ENCODE measurements around the gene UCN.
"Not testable (repeated sequence)": the region's sequence is repeated elsewhere in the genome, so short reads cannot be mapped to it uniquely, and the experiment has no call there.

Gene UCN, protein sequence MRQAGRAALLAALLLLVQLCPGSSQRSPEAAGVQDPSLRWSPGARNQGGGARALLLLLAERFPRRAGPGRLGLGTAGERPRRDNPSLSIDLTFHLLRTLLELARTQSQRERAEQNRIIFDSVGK

DNA sequence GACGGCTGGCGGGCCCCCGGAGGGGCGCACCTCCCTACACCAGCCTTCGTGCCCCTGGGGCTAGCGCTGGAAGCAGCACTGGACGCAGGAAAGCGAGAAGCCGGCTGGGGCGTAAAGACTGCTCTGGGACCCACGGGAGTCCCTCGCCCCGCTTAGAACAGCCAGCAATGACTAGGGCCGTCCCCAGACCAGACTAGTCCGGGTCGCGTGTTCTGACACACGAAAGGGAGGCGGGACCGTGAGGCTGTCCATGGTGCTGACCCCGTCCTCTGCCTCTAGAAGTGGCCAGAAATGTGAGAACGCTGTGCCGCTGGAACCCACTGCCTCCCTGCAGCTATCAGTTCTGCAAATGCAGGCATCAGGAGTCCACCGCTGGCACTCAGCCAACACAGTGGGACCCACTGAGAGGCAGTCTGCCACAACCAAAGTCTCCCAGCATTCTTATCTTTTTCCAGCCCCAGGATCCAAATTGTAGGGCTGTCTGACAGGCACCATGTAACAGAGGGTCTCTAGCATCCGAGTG lies at the start of gene UCN:
Gene UCN, minus strand, starts transcription at position 87 of the 523 bp plus-strand sequence. CDS start 550 bp downstream, outside the sequence.
- DNase-seq (ENCODE audit: low read depth, low spot score) = no peak

GRCh38 chr2:27356382-27357181 lies 48.3 kb upstream of the UCN start, which contains the start of gene GTF3C2:
Gene GTF3C2, minus strand, starts transcription at chr2:27356764. Its CDS starts 13,210 bp downstream, at chr2:27343554.
- DNase-seq (ENCODE audit: low read depth, low spot score) = peak; percentile 95

- DNase-seq (ENCODE audit: low read depth, low spot score) = no peak
Observed at GRCh38 chr2:27356056-27356381, 47.8 kb upstream of the UCN start.

GRCh38 chr2:27354597-27354927 lies 46.3 kb upstream of the UCN start:
- DNase-seq (ENCODE audit: low read depth, low spot score) = no peak

GRCh38 chr2:27353762-27354596 lies 45.7 kb upstream of the UCN start:
- DNase-seq (ENCODE audit: low read depth, low spot score) = no peak

DNA sequence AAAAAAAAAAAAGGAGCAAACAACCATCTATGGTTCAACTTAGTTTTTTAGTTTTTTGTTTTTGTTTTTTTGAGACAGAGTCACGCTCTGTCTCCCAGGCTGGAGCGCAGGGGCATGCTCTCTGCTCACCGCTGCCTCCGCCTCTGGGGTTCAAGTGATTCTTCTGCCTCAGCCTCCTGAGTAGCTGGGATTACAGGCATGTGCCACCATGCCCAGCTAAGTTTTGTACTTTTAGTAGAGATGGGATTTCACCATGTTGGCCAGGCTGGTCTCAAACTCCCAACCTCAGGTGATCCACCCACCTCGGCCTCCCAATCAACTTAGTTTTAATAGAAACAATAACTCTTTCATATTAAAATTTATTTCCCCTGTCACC lies 45.1 kb upstream of the UCN start:
- DNase-seq (ENCODE audit: low read depth, low spot score) = not testable (repeated sequence)

GRCh38 chr2:27351802-27352598 lies 43.8 kb upstream of the UCN start:
- DNase-seq (ENCODE audit: low read depth, low spot score) = no peak

GRCh38 chr2:27350106-27350693 lies 42.0 kb upstream of the UCN start:
- no peak for DNase-seq (ENCODE audit: low read depth, low spot score)

- DNase-seq (ENCODE audit: low read depth, low spot score) = no peak
Observed at GRCh38 chr2:27347641-27348040, 39.4 kb upstream of the UCN start.

- DNase-seq (ENCODE audit: low read depth, low spot score) = no peak
Observed at GRCh38 chr2:27336173-27336572, 27.9 kb upstream of the UCN start.

- DNase-seq (ENCODE audit: low read depth, low spot score) = no peak
Observed at GRCh38 chr2:27335311-27335710, 27.1 kb upstream of the UCN start.

- DNase-seq (ENCODE audit: low read depth, low spot score) = no peak
Observed at GRCh38 chr2:27324720-27325119, 16.5 kb upstream of the UCN start.

DNA sequence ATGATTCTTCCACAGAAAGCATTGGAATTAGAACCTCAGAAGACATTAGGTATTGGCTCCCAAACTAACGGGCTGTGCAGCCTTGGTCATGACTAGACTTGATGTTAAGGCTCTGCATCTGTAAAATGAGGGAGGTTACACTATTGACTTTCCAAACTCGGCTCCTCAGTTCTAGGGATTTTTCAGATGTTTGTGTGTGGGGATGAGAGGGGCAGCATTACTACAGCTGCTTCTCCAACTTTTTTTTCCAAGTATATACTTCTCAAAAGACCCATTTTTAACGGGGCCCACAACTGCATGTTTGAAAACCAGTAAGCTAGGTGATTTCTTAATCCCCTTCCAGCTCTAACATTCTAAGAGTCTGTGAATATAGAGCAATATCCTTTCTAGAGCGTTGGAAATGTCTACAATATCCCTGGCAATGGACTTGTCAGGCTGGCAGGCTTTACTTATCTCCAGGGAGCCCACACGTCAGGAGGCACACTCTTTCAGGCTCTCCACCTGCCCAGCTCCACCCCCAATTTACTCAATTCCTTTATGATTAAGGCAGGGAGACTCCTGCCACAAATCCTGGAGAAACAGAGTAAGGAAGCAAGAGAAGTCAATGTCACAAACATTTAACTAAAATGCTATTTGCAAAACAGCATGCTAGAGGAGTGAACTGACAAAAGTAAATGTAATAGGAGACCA lies 15.5 kb upstream of the UCN start:
- no peak for DNase-seq (ENCODE audit: low read depth, low spot score)

- peak; percentile 72 for DNase-seq (ENCODE audit: low read depth, low spot score)
Observed at GRCh38 chr2:27322766-27323595, 14.7 kb upstream of the UCN start, which contains the start of gene MPV17. Gene MPV17, minus strand, starts transcription at chr2:27323097. Its CDS starts 580 bp downstream, at chr2:27322517.

- DNase-seq (ENCODE audit: low read depth, low spot score) = no peak
Observed at GRCh38 chr2:27322301-27322765, 14.1 kb upstream of the UCN start.

GRCh38 chr2:27320958-27321543 lies 12.8 kb upstream of the UCN start:
- peak; percentile 82 for DNase-seq (ENCODE audit: low read depth, low spot score)

- DNase-seq (ENCODE audit: low read depth, low spot score) = not testable (repeated sequence)
Observed at GRCh38 chr2:27319839-27320238, 11.6 kb upstream of the UCN start.

GRCh38 chr2:27316655-27317412 lies 8.6 kb upstream of the UCN start:
- no peak for DNase-seq (ENCODE audit: low read depth, low spot score)
